Activated T-helper 1 cell treated with anti-CD3 and anti-CD28 coated beads, Interleukin-2, amount 50 U/mL, for 16 hours (primary cell): ENCODE measurements around the gene PYCARD.

Experiments used
- DNase-seq, 2 donors: peaks; one replicate each; pipeline ENCODE4 v3.0.0-alpha.2; 2020; ENCODE audit warnings: low read depth in 1 of 2, low spot score in 1 of 2

The PYCARD gene

DNA sequence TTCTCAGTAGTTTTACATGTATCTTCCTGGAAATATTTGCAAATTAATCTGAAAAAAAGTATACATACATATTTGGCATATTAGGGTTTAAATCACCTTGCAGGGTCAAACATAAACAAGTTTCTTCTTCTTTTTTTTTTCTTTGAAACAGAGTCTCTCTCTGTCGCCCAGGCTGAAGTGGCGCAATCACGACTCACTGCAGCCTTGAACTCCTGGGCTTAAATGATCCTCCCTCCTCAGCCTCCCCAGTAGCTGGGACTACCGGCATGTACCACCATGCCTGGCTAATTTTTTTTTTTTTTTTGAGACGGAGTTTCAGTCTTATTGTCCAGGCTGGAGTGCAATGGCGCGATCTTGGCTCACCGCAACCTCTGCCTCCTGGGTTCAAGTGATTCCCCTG is 35.2 kb downstream of the PYCARD start:
- DNase-seq, result no peak

DNA sequence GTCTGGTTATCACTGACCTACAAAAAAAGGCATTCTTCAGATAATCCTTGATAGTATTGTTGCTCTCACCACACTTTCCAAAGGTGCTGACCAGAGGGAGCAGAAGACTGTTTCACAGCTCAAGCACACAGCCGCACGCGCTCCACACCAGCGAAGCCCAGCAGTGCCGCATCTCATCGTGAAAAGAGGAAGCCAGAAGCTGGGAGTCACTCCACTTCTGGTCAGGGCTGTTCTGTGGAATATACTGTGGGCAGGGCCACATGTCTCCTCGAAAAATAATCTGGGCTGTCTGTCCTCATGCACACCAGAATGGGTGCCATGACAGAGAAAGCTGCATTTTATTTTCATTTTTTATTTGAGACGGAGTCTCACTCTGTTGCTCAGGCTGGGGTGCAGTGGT is 45.4 kb downstream of the PYCARD start:
- DNase-seq, result no peak
